PC-3 (cell line): Measurements from ENCODE around the gene CACNA1H. TPM values are rescaled to one million over a fixed set of nuclear protein-coding genes. Genes with fewer than 3 reads are reported as not detected.
"Not testable (repeated sequence)": the region's sequence is repeated elsewhere in the genome, so short reads cannot be mapped to it uniquely, and the experiment has no call there.

Experiments
- ATAC-seq: fragments of 200-7000 bp; cut with Tn5 transposase; 2 replicates; pipeline ENCODE4 v1.9.1; 2020; ENCODE audit warnings: mild to moderate bottlenecking, moderate library complexity
- BruUV-seq: library from RNA; stranded (reverse); fragments of 400-500 nt; replicated peaks from 2 replicates; lab custom pipeline; 2021; lab: Mats Ljungman, UMichigan
- CTCF ChIA-PET: fragments of 300-600 bp; sonication (Branson Sonifier 250); formaldehyde crosslinking; loops from one replicate; lab custom pipeline; 2022; ENCODE audit warnings: antibody characterized with exemption; lab: Charles Lee
- POLR2A ChIA-PET: fragments of 300-600 bp; sonication (Branson Sonifier 250); formaldehyde crosslinking; loops from one replicate; lab custom pipeline; 2022; ENCODE audit warnings: antibody characterized with exemption; ENCODE audit not compliant: unreplicated experiment; lab: Charles Lee
- DNase-seq: peaks from one replicate; pipeline ENCODE4 v3.0.0-alpha.2; 2015
- H2AFZ ChIP-seq: fragments of 300-600 bp; sonication (generic); 2 replicates; pipeline ENCODE4 v1.6.0; 2016; ENCODE audit warnings: antibody characterized with exemption, low read length
- H3F3A ChIP-seq: fragments of 300-600 bp; sonication (generic); one replicate; pipeline ENCODE4 v1.6.0; 2017; ENCODE audit warnings: antibody characterized with exemption, low read length, control low read depth, mild to moderate bottlenecking; ENCODE audit not compliant: unreplicated experiment
- H3K27ac ChIP-seq: fragments of 300-600 bp; sonication (generic); 2 replicates; pipeline ENCODE4 v1.5.1; 2016; ENCODE audit warnings: mild to moderate bottlenecking, low read length
- H3K27me3 ChIP-seq: fragments of 300-600 bp; sonication (generic); 2 replicates; pipeline ENCODE4 v1.6.1; 2016; ENCODE audit warnings: low read length, mixed read lengths
- H3K36me3 ChIP-seq: fragments of 300-600 bp; sonication (generic); 2 replicates; pipeline ENCODE4 v1.6.1; 2016; ENCODE audit warnings: low read depth, mixed run types, low read length, mixed read lengths
- H3K4me1 ChIP-seq: fragments of 300-600 bp; sonication (generic); 2 replicates; pipeline ENCODE4 v1.5.1; 2016; ENCODE audit warnings: low read length; ENCODE audit not compliant: insufficient read depth
- H3K4me2 ChIP-seq: fragments of 300-600 bp; sonication (generic); 2 replicates; pipeline ENCODE4 v1.6.0; 2016; ENCODE audit warnings: low read length
- H3K4me3 ChIP-seq: fragments of 300-600 bp; sonication (generic); 2 replicates; pipeline ENCODE4 v1.5.1; 2016; ENCODE audit warnings: mild to moderate bottlenecking, low read length, mixed read lengths
- H3K79me2 ChIP-seq: fragments of 300-600 bp; sonication (generic); 2 replicates; pipeline ENCODE4 v1.6.1; 2017; ENCODE audit warnings: low read length, mixed read lengths
- H3K9ac ChIP-seq: fragments of 300-600 bp; sonication (generic); 2 replicates; pipeline ENCODE4 v1.6.0; 2016; ENCODE audit warnings: mild to moderate bottlenecking, low read length
- H3K9me2 ChIP-seq: fragments of 300-600 bp; sonication (generic); replicated peaks from 2 replicates; pipeline ENCODE4 v1.6.1; 2016; ENCODE audit warnings: mixed run types, low read length, mixed read lengths
- H3K9me3 ChIP-seq: fragments of 300-600 bp; sonication (generic); 2 replicates; pipeline ENCODE4 v1.6.1; 2016; ENCODE audit warnings: low read length, mixed read lengths
- H4K20me1 ChIP-seq: fragments of 300-600 bp; sonication (generic); 2 replicates; pipeline ENCODE4 v1.6.1; 2016; ENCODE audit warnings: low read length, mixed read lengths
- EZH2 ChIP-seq: fragments of 300-600 bp; sonication (generic); IDR thresholded peaks from one replicate; pipeline ENCODE4 v1.6.1; 2017; ENCODE audit warnings: antibody characterized with exemption, mild to moderate bottlenecking, low read length; ENCODE audit not compliant: unreplicated experiment
- EZH2phosphoT487 ChIP-seq: fragments of 300-600 bp; sonication (generic); IDR thresholded peaks from 2 replicates; pipeline ENCODE4 v1.6.1; 2018; ENCODE audit warnings: mild to moderate bottlenecking, antibody characterized with exemption, low read length, borderline replicate concordance
- intact Hi-C: fragments of 100-400 bp; cut with micrococcal nuclease; formaldehyde crosslinking; loops from 2 replicates; pipeline ENCODE4 v1.9.0; 2023
- total RNA-seq: library from RNA; depleted of rRNA; stranded (reverse); fragments of >200 nt; gene quantifications from 2 replicates; pipeline ENCODE4 v1.2.3, GENCODE V29; 2014
- TF ChIP-seq, protein P1 (sequence below): fragments of 300-600 bp; sonication (generic); conservative IDR thresholded peaks from 2 replicates; pipeline ENCODE4 v1.5.1; 2017; ENCODE audit warnings: antibody characterized with exemption, low read depth, mild to moderate bottlenecking, low read length

Gene CACNA1H
- total RNA-seq, 1 experiment from 2014 or later, result 4.1 TPM

DNA sequence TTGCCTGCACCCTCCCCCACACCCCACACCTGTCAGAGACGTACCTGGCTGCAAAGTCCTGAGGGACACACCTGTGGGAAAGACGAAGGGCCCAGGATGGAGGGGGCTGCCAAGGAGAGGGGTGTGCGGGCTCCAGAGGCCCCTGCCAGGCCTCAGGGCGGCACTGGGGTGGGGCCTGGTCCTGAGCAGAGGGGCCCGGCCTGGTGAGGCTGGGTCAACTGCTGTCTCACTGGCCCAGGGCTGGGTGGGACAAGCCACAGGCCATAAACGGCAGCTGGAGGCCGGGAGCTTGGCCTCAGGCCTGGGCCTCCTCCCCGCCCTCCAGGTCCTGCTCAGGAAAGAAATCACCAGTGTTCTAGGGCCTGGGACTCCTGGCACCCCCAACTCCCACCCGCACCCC lies 71.7 kb downstream of the CACNA1H start:
- Histone ChIP-seq H3K27ac (no peak overlapping the region), H3K36me3 (no peaks in the 10 kb centered on the region), H3K9me3 (no peaks in the 10 kb centered on the region), H3K9me2 (no peaks in the 10 kb centered on the region), H3F3A (no peaks in the 10 kb centered on the region), H3K9ac (no peak overlapping the region), H2AFZ (no peak overlapping the region), H3K79me2 (no peaks in the 10 kb centered on the region), H3K4me3 (no peak overlapping the region), H3K27me3 (no peaks in the 10 kb centered on the region), H3K4me1 (no peaks in the 10 kb centered on the region), H4K20me1 (no peaks in the 10 kb centered on the region), H3K4me2 (no peak overlapping the region)
- BruUV-seq, result no TSS peak
- ChIA-PET CTCF (no interaction called here), POLR2A (no interaction called here)
- TF ChIP-seq EZH2phosphoT487 (no peak), EZH2 (no peak)
- TF ChIP-seq, protein P1, sequence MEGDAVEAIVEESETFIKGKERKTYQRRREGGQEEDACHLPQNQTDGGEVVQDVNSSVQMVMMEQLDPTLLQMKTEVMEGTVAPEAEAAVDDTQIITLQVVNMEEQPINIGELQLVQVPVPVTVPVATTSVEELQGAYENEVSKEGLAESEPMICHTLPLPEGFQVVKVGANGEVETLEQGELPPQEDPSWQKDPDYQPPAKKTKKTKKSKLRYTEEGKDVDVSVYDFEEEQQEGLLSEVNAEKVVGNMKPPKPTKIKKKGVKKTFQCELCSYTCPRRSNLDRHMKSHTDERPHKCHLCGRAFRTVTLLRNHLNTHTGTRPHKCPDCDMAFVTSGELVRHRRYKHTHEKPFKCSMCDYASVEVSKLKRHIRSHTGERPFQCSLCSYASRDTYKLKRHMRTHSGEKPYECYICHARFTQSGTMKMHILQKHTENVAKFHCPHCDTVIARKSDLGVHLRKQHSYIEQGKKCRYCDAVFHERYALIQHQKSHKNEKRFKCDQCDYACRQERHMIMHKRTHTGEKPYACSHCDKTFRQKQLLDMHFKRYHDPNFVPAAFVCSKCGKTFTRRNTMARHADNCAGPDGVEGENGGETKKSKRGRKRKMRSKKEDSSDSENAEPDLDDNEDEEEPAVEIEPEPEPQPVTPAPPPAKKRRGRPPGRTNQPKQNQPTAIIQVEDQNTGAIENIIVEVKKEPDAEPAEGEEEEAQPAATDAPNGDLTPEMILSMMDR, result no peak
- intact Hi-C loops, result no loop called here
- no peak for ATAC-seq
- DNase-seq, result no peak

DNA sequence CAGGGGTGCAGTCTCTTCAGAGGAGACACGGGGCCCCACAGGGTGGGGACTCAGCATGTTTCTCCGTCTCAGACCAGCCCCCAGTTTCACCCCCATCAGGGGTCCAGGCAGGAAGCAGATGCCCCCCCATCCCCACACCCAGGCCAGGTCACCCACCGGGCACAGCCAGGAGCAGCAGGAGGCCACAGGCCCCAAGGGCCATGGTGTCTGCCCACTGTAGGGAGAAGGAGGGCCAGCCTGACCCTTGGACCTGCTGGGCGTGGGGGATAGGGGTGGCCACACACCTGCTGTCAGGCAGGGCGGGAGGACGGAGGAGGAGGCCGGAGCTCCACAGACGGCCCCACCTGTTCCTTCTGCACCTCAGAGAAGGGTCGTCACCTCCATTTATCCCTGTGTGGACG lies 72.1 kb downstream of the CACNA1H start, which contains the start of gene TPSG1:
TSS of gene TPSG1 (minus strand) at position 218 of the 401 bp plus-strand sequence. CDS start at position 202, 16 bp downstream.
- H3K9me2 ChIP-seq, result no peaks in the 10 kb centered on the region
- H3K4me1 ChIP-seq, result no peaks in the 10 kb centered on the region
- H3K9me3 ChIP-seq, result no peaks in the 10 kb centered on the region
- ATAC-seq (no peak), DNase-seq (no peak)
- intact Hi-C loops, result no loop called here
- no TSS peak for BruUV-seq
- no peaks in the 10 kb centered on the region for H3F3A ChIP-seq
- H3K27ac ChIP-seq, result no peak within 1 kb of the TSS
- H3K27me3 ChIP-seq, result no peaks in the 10 kb centered on the region
- CTCF ChIA-PET, result no interaction called here
- H3K4me2 ChIP-seq, result no peak within 1 kb of the TSS
- TF ChIP-seq, protein P1, result no peak
- TF ChIP-seq EZH2 (no peak), EZH2phosphoT487 (no peak)
- no peaks in the 10 kb centered on the region for H3K36me3 ChIP-seq
- no peak within 1 kb of the TSS for H3K9ac ChIP-seq
- POLR2A ChIA-PET, result no interaction called here
- H3K79me2 ChIP-seq, result no peaks in the 10 kb centered on the region
- no peak within 1 kb of the TSS for H3K4me3 ChIP-seq
- H2AFZ ChIP-seq, result no peak within 1 kb of the TSS
- H4K20me1 ChIP-seq, result no peaks in the 10 kb centered on the region

DNA sequence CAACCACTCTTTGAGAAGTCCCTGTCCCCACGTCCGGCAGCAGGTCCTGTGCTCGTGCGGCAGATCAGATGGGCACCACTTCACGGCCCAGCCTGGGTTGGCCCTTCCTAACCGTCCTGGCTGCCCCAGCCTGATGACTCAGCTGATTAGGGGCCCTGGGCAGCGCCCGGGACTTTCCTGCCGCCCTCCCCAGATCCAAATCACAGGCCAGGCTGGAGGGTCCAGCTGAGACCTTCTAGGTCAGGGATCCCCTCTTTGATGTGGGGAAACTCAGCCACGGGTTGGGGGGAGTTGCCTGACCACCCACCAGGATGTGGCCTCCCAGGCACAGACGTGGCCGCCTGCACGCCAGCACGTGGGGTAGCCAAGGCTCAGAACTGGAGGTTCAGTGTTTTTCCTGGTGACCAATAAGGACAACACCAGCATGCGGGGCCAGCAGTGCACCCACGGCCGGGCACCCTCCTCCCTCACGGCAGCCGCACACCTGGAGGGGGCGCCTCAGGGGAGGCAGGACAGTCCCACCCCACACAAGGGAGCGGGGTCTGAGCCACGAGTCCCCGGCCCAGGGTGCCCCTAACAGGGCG lies 72.9 kb downstream of the CACNA1H start:
- H3K36me3 ChIP-seq, H3K4me3 ChIP-seq, H3K9me3 ChIP-seq, ATAC-seq, CTCF ChIA-PET, BruUV-seq, H3K4me2 ChIP-seq, DNase-seq, H3K4me1 ChIP-seq, H3K79me2 ChIP-seq, H4K20me1 ChIP-seq, H3K9me2 ChIP-seq, H3K27ac ChIP-seq, H3K9ac ChIP-seq, intact Hi-C loops, H3F3A ChIP-seq, H2AFZ ChIP-seq, POLR2A ChIA-PET, H3K27me3 ChIP-seq: not testable (repeated sequence)

DNA sequence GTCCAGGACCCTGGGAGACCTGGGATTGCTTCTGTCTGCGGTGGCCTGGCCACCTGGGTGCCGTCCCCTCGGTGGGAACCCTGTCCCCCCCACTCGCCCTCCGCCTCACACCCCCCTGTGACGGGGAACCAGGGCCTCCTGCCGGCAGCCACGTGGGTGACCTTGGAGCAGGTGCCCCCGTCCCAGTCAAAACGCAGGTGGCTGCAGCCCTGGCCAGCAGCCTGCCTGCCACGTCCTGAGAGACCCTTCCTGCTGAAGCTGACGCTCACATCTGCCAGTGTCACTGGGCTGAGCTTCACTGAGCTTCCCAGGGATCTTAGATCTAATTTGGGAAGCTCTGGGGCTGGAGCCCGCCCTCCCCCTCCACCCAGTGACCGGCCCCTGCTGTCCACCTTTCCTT lies 73.8 kb downstream of the CACNA1H start:
- H3K9me3 ChIP-seq, DNase-seq, H3K4me1 ChIP-seq, H3K36me3 ChIP-seq, BruUV-seq, H3K79me2 ChIP-seq, POLR2A ChIA-PET, H3K4me3 ChIP-seq, ATAC-seq, H3K9me2 ChIP-seq, H3K4me2 ChIP-seq, H3F3A ChIP-seq, H3K9ac ChIP-seq, H3K27ac ChIP-seq, intact Hi-C loops, CTCF ChIA-PET, H4K20me1 ChIP-seq, H3K27me3 ChIP-seq, H2AFZ ChIP-seq: not testable (repeated sequence)

DNA sequence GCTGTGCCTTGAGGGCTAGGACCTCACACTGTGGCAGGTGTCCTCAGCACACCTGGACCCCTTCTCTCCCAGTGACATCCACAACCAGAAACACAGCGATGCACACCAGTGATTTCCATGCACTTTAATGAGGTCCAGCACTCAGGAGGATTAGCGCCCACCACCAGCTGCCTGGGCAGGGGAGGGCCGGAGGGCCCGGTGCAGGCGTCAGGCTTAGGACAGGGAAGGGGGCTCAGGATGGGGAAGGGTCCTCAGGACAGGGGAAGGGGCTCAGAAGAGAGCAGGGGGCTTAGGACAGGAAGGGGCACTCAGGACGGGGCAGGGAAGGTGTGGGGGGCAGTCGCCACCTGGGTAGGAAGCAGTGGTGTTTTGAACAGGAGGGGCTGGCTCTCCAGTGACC lies 75.3 kb downstream of the CACNA1H start:
- not testable (repeated sequence) for BruUV-seq

More for the DNA sequence above, 75.3 kb downstream of the CACNA1H start:
- H3K4me3 ChIP-seq, CTCF ChIA-PET, H3K79me2 ChIP-seq, POLR2A ChIA-PET, H2AFZ ChIP-seq, DNase-seq, H3K4me2 ChIP-seq, H3F3A ChIP-seq, H3K9me3 ChIP-seq, intact Hi-C loops, H3K27me3 ChIP-seq, H3K9ac ChIP-seq, H3K9me2 ChIP-seq, ATAC-seq, H3K4me1 ChIP-seq, H3K36me3 ChIP-seq, H3K27ac ChIP-seq, H4K20me1 ChIP-seq: not testable (repeated sequence)
